HUES6 (cell line): ENCODE measurements around the gene KIR3DL1.
"Not testable (repeated sequence)": the region's sequence is repeated elsewhere in the genome, so short reads cannot be mapped to it uniquely, and the experiment has no call there.

Experiments used
- H3K27ac ChIP-seq: 2 replicates; pipeline ENCODE4 v1.7.0; 2013; ENCODE audit warnings: low read depth, mild to moderate bottlenecking, low read length, inconsistent platforms
- H3K27me3 ChIP-seq: 2 replicates; pipeline ENCODE4 v1.6.1; 2013; ENCODE audit warnings: low read length; ENCODE audit not compliant: control insufficient read depth, insufficient read depth
- H3K36me3 ChIP-seq: 2 replicates; pipeline ENCODE4 v1.6.1; 2013; ENCODE audit warnings: low read length; ENCODE audit not compliant: control insufficient read depth, insufficient read depth
- H3K4me1 ChIP-seq: 2 replicates; pipeline ENCODE4 v1.6.1; 2013; ENCODE audit warnings: low read length; ENCODE audit not compliant: control insufficient read depth, insufficient read depth
- H3K4me3 ChIP-seq: 2 replicates; pipeline ENCODE4 v1.5.1; 2013; ENCODE audit warnings: low read depth, low read length
- H3K9ac ChIP-seq: one replicate; pipeline ENCODE4 v1.6.1; 2013; ENCODE audit warnings: mild to moderate bottlenecking, low read length
- H3K9me3 ChIP-seq: 2 replicates; pipeline ENCODE4 v1.6.1; 2013; ENCODE audit warnings: low read depth, low read length; ENCODE audit not compliant: control insufficient read depth, insufficient read depth

The KIR3DL1 gene

DNA sequence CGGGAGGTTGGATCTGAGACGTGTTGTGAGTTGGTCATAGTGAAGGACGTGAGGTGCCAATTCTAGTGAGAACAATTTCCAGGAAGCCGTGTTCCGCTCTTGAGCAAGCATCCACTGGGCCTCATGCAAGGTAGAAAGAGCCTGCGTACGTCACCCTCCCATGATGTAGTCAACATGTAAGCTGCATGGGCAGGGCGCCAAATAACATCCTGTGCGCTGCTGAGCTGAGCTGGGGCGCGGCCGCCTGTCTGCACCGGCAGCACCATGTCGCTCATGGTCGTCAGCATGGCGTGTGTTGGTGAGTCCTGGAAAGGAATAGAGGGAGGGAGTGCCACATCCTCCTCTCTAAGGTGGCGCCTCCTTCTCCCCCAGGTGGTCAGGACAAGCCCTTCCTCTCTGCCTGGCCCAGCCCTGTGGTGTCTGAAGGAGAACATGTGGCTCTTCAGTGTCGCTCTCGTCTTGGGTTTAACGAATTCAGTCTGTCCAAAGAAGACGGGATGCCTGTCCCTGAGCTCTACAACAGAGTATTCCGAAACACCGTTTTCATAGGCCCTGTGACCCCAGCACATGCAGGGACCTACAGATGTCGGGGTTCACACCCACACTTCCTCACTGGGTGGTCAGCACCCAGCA is 30.1 kb upstream of the KIR3DL1 start:
- not testable (repeated sequence) for H3K36me3 ChIP-seq, H3K4me1 ChIP-seq, H3K4me3 ChIP-seq, H3K27ac ChIP-seq, H3K9ac ChIP-seq
- Histone ChIP-seq H3K9me3 (peaks cover 61% of the 10 kb centered on the region; the same call in 1 of the 2 replicates), H3K27me3 (peaks cover 16% of the 10 kb centered on the region; the same call in 1 of the 2 replicates)

DNA sequence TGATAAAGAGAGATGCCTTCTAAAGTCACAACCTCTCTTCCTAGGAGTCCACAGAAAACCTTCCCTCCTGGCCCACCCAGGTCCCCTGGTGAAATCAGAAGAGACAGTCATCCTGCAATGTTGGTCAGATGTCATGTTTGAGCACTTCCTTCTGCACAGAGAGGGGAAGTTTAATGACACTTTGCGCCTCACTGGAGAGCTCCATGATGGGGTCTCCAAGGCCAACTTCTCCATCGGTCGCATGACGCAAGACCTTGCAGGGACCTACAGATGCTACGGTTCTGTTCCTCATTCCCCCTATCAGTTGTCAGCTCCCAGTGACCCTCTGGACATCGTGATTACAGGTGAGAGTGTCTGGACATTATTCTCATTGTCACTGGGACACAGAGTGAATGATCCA is 28.1 kb upstream of the KIR3DL1 start:
- not testable (repeated sequence) for H3K4me1 ChIP-seq, H3K9ac ChIP-seq, H3K27ac ChIP-seq, H3K36me3 ChIP-seq, H3K4me3 ChIP-seq
- H3K9me3 ChIP-seq, result peaks cover 61% of the 10 kb centered on the region; the same call in 1 of the 2 replicates
- peaks cover 33% of the 10 kb centered on the region; the same call in 1 of the 2 replicates for H3K27me3 ChIP-seq

DNA sequence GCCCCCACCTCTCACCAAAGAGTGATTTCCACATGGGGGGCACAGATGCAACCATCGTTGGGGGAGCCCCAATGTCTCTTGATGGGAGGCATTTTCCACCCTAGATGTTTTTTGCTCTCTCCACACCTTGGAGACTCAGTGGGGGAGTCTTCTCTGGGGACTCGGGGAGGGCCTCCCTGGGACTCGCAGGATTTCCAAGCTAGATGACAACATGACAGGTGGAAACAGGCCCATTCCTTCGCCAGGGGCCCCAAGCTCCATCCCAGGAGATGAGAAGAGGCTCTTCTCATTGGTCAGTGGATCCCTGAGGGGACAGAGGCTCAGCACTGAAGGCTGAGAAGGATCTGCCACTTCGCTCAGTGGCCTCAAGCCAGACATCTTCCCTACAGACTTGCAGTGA is 25.6 kb upstream of the KIR3DL1 start:
- Histone ChIP-seq H3K9ac (no peak overlapping the region), H3K27me3 (peaks cover 39% of the 10 kb centered on the region; the same call in 1 of the 2 replicates), H3K4me1 (no peaks in the 10 kb centered on the region), H3K27ac (no peak overlapping the region), H3K9me3 (peaks cover 62% of the 10 kb centered on the region; the same call in 1 of the 2 replicates), H3K36me3 (no peaks in the 10 kb centered on the region), H3K4me3 (no peak overlapping the region)

DNA sequence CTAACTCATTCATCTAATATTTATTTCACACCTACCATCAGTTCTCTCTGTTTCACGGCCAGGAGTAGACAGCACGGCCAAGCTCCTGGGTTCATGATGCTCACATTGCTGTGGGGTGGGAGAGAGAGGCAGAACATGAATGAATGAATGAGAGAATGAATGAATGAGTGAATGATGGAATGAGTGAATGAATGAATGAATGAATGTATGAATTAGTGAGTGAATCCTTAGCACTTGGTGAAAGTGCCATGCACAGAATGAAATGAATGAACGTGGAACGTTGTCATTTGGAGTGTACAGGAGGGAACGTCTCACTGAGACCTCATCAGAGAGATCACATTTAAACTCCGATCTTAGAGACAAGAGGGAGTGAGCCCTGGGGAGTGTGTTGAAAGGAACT is 24.8 kb upstream of the KIR3DL1 start:
- no peak overlapping the region for H3K9ac ChIP-seq
- peaks cover 39% of the 10 kb centered on the region; the same call in 1 of the 2 replicates for H3K27me3 ChIP-seq
- no peaks in the 10 kb centered on the region for H3K36me3 ChIP-seq
- H3K4me3 ChIP-seq, result no peak overlapping the region
- H3K4me1 ChIP-seq, result no peaks in the 10 kb centered on the region
- H3K27ac ChIP-seq, result no peak overlapping the region
- H3K9me3 ChIP-seq, result peaks cover 58% of the 10 kb centered on the region; the same call in 1 of the 2 replicates

DNA sequence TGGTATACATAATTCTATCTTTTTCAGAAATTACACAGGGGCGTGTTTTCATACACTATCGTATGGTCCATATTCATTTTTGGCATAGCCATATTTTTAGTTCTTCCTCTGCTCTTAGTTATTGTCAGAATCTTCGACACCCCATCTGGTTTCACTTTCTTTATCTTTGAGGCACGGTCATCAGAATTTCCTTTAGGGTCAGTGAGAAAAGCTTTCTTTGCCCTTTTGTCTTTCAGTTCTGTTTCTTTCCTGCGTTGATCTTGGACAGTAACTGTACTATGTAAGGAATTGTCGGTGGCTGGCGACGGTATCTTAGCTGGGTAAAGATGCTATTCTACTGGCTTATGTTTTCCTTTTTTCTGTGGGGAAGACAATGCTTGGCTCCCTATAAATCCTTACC is 23.5 kb upstream of the KIR3DL1 start:
- Histone ChIP-seq H3K9me3 (peaks cover 59% of the 10 kb centered on the region; the same call in 1 of the 2 replicates), H3K4me3 (no peak overlapping the region), H3K9ac (no peak overlapping the region), H3K36me3 (no peaks in the 10 kb centered on the region), H3K27ac (no peak overlapping the region), H3K27me3 (peaks cover 47% of the 10 kb centered on the region; the same call in 1 of the 2 replicates), H3K4me1 (no peaks in the 10 kb centered on the region)

DNA sequence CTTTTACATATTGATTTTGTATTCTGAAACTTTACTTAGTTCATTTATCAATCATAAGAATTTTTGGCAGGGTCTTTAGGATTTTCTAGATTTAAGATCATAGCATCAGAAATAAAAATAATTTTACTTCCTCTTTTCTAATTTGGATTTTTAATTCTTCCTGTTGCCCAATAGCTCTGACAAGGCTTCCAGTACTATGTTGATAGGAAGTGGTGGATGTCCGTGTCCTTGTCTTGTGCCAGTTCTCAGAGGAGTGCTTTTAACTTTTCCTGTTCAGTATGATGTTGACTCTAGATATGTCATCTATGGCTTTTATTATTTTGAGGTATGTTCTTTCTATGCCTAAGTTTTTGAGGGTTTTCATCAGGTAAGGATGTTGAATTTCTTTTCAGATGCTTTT is 20.5 kb upstream of the KIR3DL1 start:
- Histone ChIP-seq H3K9me3 (peaks cover 50% of the 10 kb centered on the region; the same call in 1 of the 2 replicates), H3K4me1 (no peaks in the 10 kb centered on the region), H3K9ac (no peak overlapping the region), H3K4me3 (no peak overlapping the region), H3K27ac (no peak overlapping the region), H3K36me3 (no peaks in the 10 kb centered on the region), H3K27me3 (peaks cover 42% of the 10 kb centered on the region; the same call in 1 of the 2 replicates)

GRCh38 chr19:54803410-54803809 is 12.9 kb upstream of the KIR3DL1 start, which contains the start of gene KIR2DL4:
KIR2DL4 (plus strand) TSS chr19:54803610; CDS start chr19:54803652, 42 bp downstream.
- H3K36me3 ChIP-seq, result no peaks in the 10 kb centered on the region

GRCh38 chr19:54804101-54804500 is 12.2 kb upstream of the KIR3DL1 start:
- no peaks in the 10 kb centered on the region for H3K36me3 ChIP-seq
- H3K4me1 ChIP-seq, result no peaks in the 10 kb centered on the region
- peaks cover 17% of the 10 kb centered on the region; the same call in 1 of the 2 replicates for H3K27me3 ChIP-seq
- H3K4me3 ChIP-seq, result no peak overlapping the region
- H3K27ac ChIP-seq, result no peak overlapping the region
- H3K9me3 ChIP-seq, result peaks cover 62% of the 10 kb centered on the region; the same call in 1 of the 2 replicates
- no peak overlapping the region for H3K9ac ChIP-seq

More at GRCh38 chr19:54803410-54803809, 12.9 kb upstream of the KIR3DL1 start, which contains the start of gene KIR2DL4:
- Histone ChIP-seq H3K9ac (no peak within 1 kb of the TSS), H3K27me3 (peaks cover 15% of the 10 kb centered on the region; the same call in 1 of the 2 replicates), H3K4me1 (no peaks in the 10 kb centered on the region), H3K27ac (no peak within 1 kb of the TSS), H3K4me3 (no peak within 1 kb of the TSS), H3K9me3 (peaks cover 59% of the 10 kb centered on the region; the same call in 1 of the 2 replicates)

GRCh38 chr19:54804571-54804970 is 11.7 kb upstream of the KIR3DL1 start:
- Histone ChIP-seq H3K4me1 (no peaks in the 10 kb centered on the region), H3K27me3 (peaks cover 20% of the 10 kb centered on the region; the same call in 1 of the 2 replicates), H3K4me3 (no peak overlapping the region), H3K9ac (no peak overlapping the region), H3K9me3 (peaks cover 63% of the 10 kb centered on the region; the same call in 1 of the 2 replicates), H3K36me3 (no peaks in the 10 kb centered on the region), H3K27ac (no peak overlapping the region)

- no peak overlapping the region for H3K27ac ChIP-seq
- no peaks in the 10 kb centered on the region for H3K4me1 ChIP-seq
- no peak overlapping the region for H3K9ac ChIP-seq
- H3K27me3 ChIP-seq, result peaks cover 20% of the 10 kb centered on the region; the same call in 1 of the 2 replicates
- peaks cover 67% of the 10 kb centered on the region; the same call in 1 of the 2 replicates for H3K9me3 ChIP-seq
- H3K36me3 ChIP-seq, result no peaks in the 10 kb centered on the region
- H3K4me3 ChIP-seq, result no peak overlapping the region
These were observed 10.4 kb upstream of the KIR3DL1 start for GRCh38 chr19:54805665-54806515.

DNA sequence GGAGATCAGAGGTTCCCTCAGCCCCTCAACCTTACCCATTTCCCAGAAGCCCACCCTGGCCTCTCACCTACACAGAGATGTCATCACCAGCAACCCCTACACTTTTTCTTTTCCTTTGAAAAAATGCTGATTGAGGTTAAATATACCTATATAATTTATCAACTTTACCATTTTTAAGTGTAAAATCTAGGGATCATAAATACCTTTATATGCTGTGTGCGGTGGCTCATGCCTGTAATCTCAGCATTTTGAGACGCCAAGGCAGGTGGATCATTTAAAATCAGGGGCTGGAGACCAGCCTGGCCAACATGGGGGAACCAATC is 9.8 kb upstream of the KIR3DL1 start:
- Histone ChIP-seq H3K9me3 (peaks cover 64% of the 10 kb centered on the region; the same call in 1 of the 2 replicates), H3K36me3 (no peaks in the 10 kb centered on the region)

More for the DNA sequence above, 9.8 kb upstream of the KIR3DL1 start:
- H3K27ac ChIP-seq, result no peak overlapping the region
- H3K4me3 ChIP-seq, result no peak overlapping the region
- no peak overlapping the region for H3K9ac ChIP-seq
- H3K4me1 ChIP-seq, result no peaks in the 10 kb centered on the region
- H3K27me3 ChIP-seq, result peaks cover 20% of the 10 kb centered on the region; the same call in 1 of the 2 replicates
